ENCODE results near the gene YJEFN3.

Gene YJEFN3

GRCh38 chr19:19548915-19549759 lies 20.4 kb downstream of the YJEFN3 start:
- H3K4me3 ChIP-seq (ENCODE audit: low read length): no peak overlapping the region
- DNase-seq (ENCODE audit: low read depth, low spot score): no peak

GRCh38 chr19:19549804-19550464 lies 21.2 kb downstream of the YJEFN3 start:
- no peak overlapping the region for H3K4me3 ChIP-seq (ENCODE audit: low read length)
- DNase-seq (ENCODE audit: low read depth, low spot score): no peak

GRCh38 chr19:19550485-19550929 lies 21.8 kb downstream of the YJEFN3 start:
- no peak overlapping the region for H3K4me3 ChIP-seq (ENCODE audit: low read length)
- DNase-seq (ENCODE audit: low read depth, low spot score): no peak

DNA sequence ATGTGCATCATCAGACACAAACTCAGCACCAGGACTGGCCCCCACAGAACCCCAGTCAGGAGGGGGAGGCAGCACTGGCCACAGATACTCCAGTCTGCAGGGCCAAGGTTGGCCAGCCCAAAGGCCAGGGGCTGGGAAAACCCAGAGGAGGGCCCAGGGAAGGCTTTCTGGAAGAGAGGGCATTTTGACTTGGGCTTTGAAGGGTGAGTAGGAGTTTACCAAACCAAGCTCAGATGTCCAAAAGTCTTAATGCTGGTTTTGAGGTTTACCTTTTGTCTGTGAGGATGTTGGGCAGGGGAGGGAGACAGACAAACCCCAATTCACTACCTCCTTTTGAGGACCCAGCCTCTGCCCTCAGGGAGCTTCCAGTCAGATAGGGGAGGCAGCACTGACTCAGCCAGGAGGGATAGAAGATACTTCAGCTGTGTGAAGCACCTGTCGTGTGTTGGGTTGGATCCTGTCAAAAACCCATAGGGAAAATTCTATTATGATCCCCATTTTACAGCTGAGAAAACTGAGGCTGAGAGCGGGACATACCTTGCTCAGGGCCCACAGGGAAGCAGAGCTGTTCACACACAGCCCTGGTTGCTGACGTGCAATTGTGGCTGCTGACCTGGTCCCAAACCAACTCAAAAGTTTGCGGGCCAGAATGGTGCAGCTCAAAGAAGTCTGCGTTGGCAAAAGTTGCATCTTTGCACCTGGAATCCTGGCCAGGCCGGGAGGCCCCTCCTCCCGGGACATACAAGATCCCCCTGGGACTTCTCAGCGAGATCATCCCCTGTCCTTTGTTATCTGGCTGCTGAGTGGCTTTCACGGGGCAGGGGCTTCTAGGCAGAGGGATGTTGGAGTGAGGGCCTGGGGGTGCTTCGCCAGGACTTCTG lies 22.5 kb downstream of the YJEFN3 start:
- DNase-seq (ENCODE audit: low read depth, low spot score): no peak
- no peak overlapping the region for H3K4me3 ChIP-seq (ENCODE audit: low read length)

GRCh38 chr19:19551853-19552192 lies 23.1 kb downstream of the YJEFN3 start:
- no peak overlapping the region for H3K4me3 ChIP-seq (ENCODE audit: low read length)
- no peak for DNase-seq (ENCODE audit: low read depth, low spot score)

GRCh38 chr19:19552798-19553197 lies 24.1 kb downstream of the YJEFN3 start:
- DNase-seq (ENCODE audit: low read depth, low spot score): no peak
- no peak overlapping the region for H3K4me3 ChIP-seq (ENCODE audit: low read length)

DNA sequence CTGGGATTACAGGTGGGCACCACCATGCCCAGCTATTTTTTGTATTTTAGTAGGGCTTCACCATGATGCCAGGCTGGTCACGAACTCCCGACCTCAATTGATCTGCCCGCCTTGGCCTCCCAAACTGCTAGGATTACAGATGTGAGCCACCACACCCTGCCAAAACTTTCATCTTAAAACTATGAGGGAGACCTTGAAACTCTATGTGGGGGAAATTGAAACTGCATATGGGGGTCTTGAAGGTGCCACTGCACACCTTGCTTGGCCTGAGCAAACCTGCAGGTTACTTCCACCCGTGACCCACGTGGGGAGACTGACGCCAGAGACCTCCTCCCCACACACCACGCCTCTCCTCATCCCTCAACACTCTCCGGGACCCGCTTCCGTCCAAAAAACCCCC lies 25.0 kb downstream of the YJEFN3 start:
- no peak overlapping the region for H3K4me3 ChIP-seq (ENCODE audit: low read length)
- no peak for DNase-seq (ENCODE audit: low read depth, low spot score)

DNA sequence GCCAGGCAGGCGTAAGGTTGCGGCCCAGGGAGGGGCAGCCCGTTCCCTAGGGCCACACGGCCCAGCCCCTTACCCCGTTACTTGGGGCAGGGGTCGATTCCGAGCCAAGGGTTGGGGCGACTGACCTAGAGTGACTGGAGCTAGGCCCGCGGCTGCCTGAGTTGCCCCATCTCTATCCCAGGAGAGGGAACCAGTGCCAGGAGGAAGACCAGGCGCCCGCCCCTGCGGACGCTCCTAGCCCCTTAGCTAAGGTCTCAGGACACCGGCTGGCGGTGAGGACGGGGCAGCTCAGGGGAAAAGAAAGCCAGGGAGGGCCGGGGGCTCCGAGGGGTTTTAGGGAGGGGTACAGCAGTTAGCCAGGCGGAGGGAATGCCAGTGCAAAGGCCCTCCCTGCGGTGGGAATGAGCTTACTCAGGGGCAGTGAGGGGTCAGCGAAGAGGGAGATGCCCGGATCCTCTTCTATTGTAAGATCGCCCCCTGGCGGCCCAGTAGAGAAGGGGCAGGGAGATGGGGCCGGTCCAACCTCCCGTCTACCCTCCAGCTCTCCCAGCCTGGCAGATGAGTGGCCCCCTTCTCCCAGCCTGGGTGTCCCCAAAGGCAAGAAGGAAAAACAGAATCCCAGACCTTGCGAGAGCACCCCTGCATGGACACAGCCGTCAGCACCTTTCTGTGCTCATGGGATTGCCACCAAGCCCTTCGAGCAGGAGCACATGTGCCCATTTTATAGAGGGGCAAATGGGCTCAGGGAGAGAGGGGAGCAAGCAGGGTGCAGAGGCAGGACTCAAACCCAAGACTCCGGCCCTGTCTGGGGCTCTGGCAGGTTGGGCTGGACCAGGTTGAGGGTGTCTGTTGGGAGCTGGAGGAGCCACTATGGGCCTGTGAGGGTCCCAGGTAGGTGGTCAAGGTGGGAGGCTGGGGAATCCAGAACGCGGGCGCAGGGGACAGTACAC lies 25.6 kb downstream of the YJEFN3 start:
- DNase-seq (ENCODE audit: low read depth, low spot score): peak; percentile 17
- no peak overlapping the region for H3K4me3 ChIP-seq (ENCODE audit: low read length)

DNA sequence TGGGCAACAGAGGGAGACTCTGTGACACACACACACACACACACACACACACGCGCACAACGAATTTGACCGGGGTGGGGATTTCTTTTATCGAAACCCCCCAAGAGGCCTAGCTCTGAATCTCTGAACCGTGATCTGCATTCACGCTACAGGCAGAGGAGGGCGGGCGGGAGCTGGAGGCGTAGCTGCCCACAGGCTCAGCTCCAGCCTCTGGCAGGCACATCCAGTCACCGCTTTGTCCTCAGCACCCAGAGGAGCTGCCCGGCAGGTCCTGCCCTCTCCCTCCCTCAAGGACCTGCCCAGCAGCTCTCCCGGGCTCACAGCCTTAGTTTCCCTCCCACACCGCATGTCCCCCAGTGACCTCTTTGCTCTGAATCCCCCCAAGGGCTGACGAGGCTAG lies 29.3 kb downstream of the YJEFN3 start:
- H3K4me3 ChIP-seq (ENCODE audit: low read length): no peak overlapping the region
- no peak for DNase-seq (ENCODE audit: low read depth, low spot score)

DNA sequence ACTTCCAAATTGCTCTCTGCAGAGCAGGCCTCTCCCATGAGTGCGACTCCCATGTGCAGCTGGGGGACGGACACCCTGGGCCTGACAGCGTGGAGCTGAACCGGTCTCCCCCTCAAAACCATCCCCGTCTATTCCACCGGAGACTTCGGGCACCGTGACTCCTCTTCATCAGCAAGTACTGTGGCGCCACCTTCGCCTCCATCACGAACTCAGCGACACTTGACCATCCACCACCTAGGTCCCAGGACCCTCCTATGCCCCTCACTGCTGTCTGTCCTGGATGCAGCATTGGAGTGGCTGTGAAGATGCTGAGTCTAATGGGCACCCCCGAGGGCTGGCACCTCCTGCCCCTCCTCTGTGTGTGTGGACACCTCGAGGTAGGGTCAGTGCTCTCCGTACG lies 29.9 kb downstream of the YJEFN3 start:
- DNase-seq (ENCODE audit: low read depth, low spot score): no peak
- no peak overlapping the region for H3K4me3 ChIP-seq (ENCODE audit: low read length)

DNA sequence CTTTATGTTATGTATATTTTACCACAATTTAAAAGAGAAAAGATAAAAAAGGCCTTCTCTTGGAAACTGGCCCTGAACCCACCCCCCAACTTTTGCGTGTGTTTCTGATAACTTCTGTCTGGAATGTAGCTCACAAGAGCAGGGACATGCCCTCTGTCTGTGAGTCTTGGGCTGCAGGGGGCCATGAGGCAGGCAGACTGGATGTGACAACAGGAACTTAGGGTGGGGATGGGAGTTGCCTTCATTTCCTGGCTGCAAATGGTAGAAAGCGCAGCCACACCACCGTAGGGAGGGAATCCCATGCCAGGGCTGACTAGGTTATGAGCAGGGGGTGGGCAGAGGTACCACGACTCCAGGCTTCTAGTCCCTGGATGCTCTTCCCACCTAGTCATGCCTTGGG lies 31.2 kb downstream of the YJEFN3 start:
- H3K4me3 ChIP-seq (ENCODE audit: low read length): no peak overlapping the region
- DNase-seq (ENCODE audit: low read depth, low spot score): no peak

DNA sequence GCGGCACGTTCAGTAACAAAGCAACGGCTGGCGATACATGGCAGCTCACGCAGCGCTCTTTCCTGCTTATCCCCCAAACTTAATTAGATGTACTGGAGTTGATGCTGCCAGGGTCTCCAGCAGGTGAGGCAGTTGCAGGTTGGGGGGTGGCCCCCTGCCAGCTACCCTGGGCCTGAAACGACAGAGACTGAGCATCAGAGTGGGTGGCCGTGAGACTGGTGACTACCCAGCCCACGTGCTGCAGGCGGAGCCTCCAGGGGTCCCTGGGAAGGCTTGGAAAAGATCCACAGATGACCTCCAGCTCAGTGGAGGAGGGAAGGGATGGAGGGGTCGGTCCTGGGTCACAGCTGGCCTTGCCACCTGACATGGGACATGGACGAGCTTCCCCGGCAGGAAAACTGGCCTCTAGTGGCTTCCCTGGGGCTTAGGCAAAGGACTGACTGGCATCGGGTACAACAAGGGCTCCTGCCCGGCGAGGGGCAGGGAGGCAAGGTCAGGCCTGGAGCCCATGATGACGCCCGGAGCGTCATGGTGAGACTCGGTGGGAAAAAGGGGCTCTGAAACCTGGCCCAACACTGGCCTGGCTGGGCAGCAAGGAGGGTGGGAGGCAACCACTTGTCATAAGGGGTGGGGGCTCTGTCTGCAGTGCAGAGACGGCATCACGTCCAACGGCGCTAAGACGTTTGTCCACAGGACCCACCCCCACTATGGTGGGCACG lies 33.4 kb downstream of the YJEFN3 start:
- DNase-seq (ENCODE audit: low read depth, low spot score): no peak
- H3K4me3 ChIP-seq (ENCODE audit: low read length): no peak overlapping the region

- no peak for DNase-seq (ENCODE audit: low read depth, low spot score)
- no peak overlapping the region for H3K4me3 ChIP-seq (ENCODE audit: low read length)
Observed at GRCh38 chr19:19562665-19563347, 34.1 kb downstream of the YJEFN3 start.

DNA sequence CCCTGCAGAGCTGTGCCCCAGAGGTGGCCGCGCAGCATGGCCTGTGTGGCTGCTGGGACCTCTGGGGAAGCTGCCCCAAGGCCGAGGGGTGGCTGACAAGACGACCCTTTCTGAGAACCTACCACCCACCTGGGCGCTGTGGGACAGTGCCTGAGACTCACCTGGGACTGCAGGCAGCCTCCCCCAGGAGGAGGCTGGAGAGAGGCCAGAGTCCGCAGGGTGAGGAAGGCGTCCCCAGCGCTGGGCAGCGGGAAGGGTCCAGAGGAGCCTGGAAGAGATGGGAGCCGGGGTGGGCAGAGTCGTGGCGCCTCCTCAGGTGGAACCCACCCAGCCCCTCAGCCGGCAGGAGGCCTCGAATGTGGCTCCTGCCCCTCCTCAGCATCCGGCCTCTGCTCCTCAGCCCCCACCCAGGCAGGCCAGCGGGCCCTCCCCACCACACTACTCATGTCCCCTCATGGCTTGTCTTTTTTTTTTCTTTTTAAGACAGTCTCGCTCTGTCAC lies 34.7 kb downstream of the YJEFN3 start:
- no peak overlapping the region for H3K4me3 ChIP-seq (ENCODE audit: low read length)

GRCh38 chr19:19566306-19566705 lies 37.6 kb downstream of the YJEFN3 start:
- no peak overlapping the region for H3K4me3 ChIP-seq (ENCODE audit: low read length)
- DNase-seq (ENCODE audit: low read depth, low spot score): no peak

More for the DNA sequence above, 34.7 kb downstream of the YJEFN3 start:
- no peak for DNase-seq (ENCODE audit: low read depth, low spot score)

GRCh38 chr19:19567391-19567790 lies 38.7 kb downstream of the YJEFN3 start:
- DNase-seq (ENCODE audit: low read depth, low spot score): no peak
- no peak overlapping the region for H3K4me3 ChIP-seq (ENCODE audit: low read length)
